ENCODE results near the gene SFXN3. TPM values are rescaled to one million over a fixed set of nuclear protein-coding genes. Genes with fewer than 3 reads are reported as not detected.
A peak's percentile ranks its signal among the peaks of the same experiment; 100 is the strongest.

Gene SFXN3
- total RNA-seq, 1 experiment from 2014 or later = 2.8 TPM

- H4K20me1 ChIP-seq (ENCODE audit: control insufficient read depth, insufficient read depth, insufficient read length) = no peaks in the 10 kb centered on the region
- H3K4me2 ChIP-seq (ENCODE audit: insufficient read depth, insufficient read length, low read length) = no peak overlapping the region
Observed at GRCh38 chr10:101005361-101005760, 25.7 kb upstream of the SFXN3 start.

More at GRCh38 chr10:101005361-101005760, 25.7 kb upstream of the SFXN3 start:
- Histone ChIP-seq H4K5ac (ENCODE audit: insufficient read length, low read depth, low read length) (no peak overlapping the region), H3K56ac (ENCODE audit: insufficient read length, low read depth, low read length) (no peak overlapping the region), H3K4me1 (ENCODE audit: insufficient read depth, low read length) (no peaks in the 10 kb centered on the region), H3K23me2 (ENCODE audit: insufficient read length, low read depth, low read length, poor library complexity, severe bottlenecking) (peaks cover 5% of the 10 kb centered on the region), H3K9me3 (ENCODE audit: control insufficient read depth, low read depth, low read length) (no peaks in the 10 kb centered on the region), H2BK120ac (ENCODE audit: low read depth, low read length, poor library complexity, severe bottlenecking) (no peak overlapping the region), H4K8ac (replicated peaks; ENCODE audit: insufficient read length, low read depth, low read length) (no peak overlapping the region), H2AK5ac (ENCODE audit: insufficient read length, low read length) (no peak overlapping the region), H3T11ph (ENCODE audit: low read length) (no peak overlapping the region), H2BK15ac (ENCODE audit: low read depth, low read length) (no peak overlapping the region), H3K14ac (ENCODE audit: insufficient read depth, low read length) (no peak overlapping the region), H3K27ac (ENCODE audit: insufficient read length, low read depth, low read length) (no peak overlapping the region), H3K23ac (ENCODE audit: insufficient read length, low read depth, low read length) (no peak overlapping the region), H3K4ac (ENCODE audit: low read depth, low read length) (no peak overlapping the region), H3K18ac (ENCODE audit: insufficient read length, low read depth, low read length) (no peak overlapping the region), H3K79me2 (ENCODE audit: insufficient read depth, low read length) (no peaks in the 10 kb centered on the region; the same call in 1 of the 2 replicates), H3K27me3 (ENCODE audit: insufficient read depth, low read length) (no peaks in the 10 kb centered on the region), H4K91ac (ENCODE audit: insufficient read length, low read depth, low read length) (no peak overlapping the region), H2BK20ac (ENCODE audit: low read depth, low read length, poor library complexity, severe bottlenecking) (no peak overlapping the region), H2AFZ (ENCODE audit: low read length) (no peak overlapping the region), H3K9ac (ENCODE audit: extremely low read depth, insufficient read length, low read length) (no peak overlapping the region), H2BK12ac (ENCODE audit: insufficient read length, low read depth, low read length) (no peak overlapping the region), H3K79me1 (ENCODE audit: insufficient read depth, low read depth, low read length, poor library complexity, severe bottlenecking) (no peaks in the 10 kb centered on the region), H2BK5ac (ENCODE audit: insufficient read length, low read length) (no peak overlapping the region)
- peaks cover 19 to 46% (median 41%) of the 10 kb centered on the region in 3 experiments; a peak in 6 of 7 replicates for H3K36me3 Mint-ChIP-seq (ENCODE audit: insufficient read depth in 1 of 3, low read depth in 3 of 3)
- no peaks in the 10 kb centered on the region; the same call in 1 of the 2 replicates for H3K27me3 Mint-ChIP-seq (ENCODE audit: low read depth)
- H3K27ac Mint-ChIP-seq = peak overlapping the region in 1 of 3 experiments; percentile 68; a peak in 1 of 7 replicates
- no peak overlapping the region for H3K4me3 Mint-ChIP-seq
- no CpG with 5 or more reads among the region's 23 CpGs for WGBS (ENCODE audit: extremely low coverage, insufficient read length, low lambda C conversion rate)
- H3K9me3 Mint-ChIP-seq = no peaks in the 10 kb centered on the region
- TF ChIP-seq, protein P1, sequence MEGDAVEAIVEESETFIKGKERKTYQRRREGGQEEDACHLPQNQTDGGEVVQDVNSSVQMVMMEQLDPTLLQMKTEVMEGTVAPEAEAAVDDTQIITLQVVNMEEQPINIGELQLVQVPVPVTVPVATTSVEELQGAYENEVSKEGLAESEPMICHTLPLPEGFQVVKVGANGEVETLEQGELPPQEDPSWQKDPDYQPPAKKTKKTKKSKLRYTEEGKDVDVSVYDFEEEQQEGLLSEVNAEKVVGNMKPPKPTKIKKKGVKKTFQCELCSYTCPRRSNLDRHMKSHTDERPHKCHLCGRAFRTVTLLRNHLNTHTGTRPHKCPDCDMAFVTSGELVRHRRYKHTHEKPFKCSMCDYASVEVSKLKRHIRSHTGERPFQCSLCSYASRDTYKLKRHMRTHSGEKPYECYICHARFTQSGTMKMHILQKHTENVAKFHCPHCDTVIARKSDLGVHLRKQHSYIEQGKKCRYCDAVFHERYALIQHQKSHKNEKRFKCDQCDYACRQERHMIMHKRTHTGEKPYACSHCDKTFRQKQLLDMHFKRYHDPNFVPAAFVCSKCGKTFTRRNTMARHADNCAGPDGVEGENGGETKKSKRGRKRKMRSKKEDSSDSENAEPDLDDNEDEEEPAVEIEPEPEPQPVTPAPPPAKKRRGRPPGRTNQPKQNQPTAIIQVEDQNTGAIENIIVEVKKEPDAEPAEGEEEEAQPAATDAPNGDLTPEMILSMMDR (conservative IDR thresholded peaks at IDR 0.05) = no peak
- DNase-seq = no peak
- H3K4me1 Mint-ChIP-seq = peaks cover 10 to 27% of the 10 kb centered on the region in 2 experiments

All from H9 (cell line).